SK-MEL-5 (cell line): ENCODE results near the gene GSC2. TPM values are rescaled to one million over a fixed set of nuclear protein-coding genes. Genes with fewer than 3 reads are reported as not detected.
"Not testable (repeated sequence)": the region's sequence is repeated elsewhere in the genome, so short reads cannot be mapped to it uniquely, and the experiment has no call there.

Experiments
- DNase-seq: peaks from one replicate; pipeline ENCODE4 v3.0.0-alpha.2; 2016; ENCODE audit warnings: low read depth, low spot score
- in situ Hi-C: cut with HindIII; loops from 2 replicates; pipeline ENCODE4 v1.10.0; 2016; ENCODE audit warnings: low sequenced_read_pairs, high pct_unique_total_duplicates, low pct_unique_long_range_greater_than_20kb
- total RNA-seq: library from RNA; depleted of rRNA; stranded (reverse); fragments of >200 nt; shearing (Covaris generic); gene quantifications from 2 replicates; pipeline ENCODE4 v1.2.3, GENCODE V29; 2014

Gene GSC2
- total RNA-seq, 1 experiment from 2014 or later = not detected

DNA sequence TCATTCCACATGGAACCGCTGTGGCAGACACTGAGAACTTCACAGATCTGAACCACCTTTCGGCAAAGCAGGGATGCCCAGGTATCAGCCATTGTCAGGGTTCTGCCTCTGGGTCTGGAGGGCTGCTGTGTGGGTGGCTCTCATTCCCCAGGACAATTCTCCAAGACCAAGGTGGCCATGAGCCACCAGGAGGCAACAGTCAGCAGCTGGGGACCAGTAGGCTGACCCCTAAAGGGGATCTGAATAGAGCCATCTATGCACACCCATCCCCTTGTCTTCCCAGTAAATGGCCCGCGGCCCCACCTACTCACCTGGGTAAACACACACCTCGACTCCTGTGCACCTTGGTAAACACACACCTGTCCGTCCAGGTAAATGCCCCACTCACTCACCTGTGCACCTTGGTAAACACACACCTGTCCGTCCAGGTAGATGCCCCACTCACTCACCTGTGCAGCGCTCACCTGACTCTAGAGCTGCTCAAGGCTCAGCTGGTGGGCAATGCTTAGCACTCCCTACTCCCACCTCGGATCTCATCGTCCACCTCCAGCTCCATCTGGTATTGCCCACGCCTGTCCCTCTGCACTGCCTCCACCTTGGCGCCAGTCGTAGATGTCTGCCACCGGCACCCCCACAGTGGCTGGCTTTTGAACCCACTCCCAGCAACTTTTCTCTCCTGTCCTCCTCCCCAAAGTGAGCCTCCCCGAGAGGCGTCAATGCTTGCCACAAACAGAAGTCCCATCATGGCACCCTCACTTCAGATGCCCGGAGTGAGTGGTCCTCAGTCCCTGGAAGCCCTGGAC lies 18.2 kb upstream of the GSC2 start:
- in situ Hi-C loops = no loop called here
- no peak for DNase-seq

DNA sequence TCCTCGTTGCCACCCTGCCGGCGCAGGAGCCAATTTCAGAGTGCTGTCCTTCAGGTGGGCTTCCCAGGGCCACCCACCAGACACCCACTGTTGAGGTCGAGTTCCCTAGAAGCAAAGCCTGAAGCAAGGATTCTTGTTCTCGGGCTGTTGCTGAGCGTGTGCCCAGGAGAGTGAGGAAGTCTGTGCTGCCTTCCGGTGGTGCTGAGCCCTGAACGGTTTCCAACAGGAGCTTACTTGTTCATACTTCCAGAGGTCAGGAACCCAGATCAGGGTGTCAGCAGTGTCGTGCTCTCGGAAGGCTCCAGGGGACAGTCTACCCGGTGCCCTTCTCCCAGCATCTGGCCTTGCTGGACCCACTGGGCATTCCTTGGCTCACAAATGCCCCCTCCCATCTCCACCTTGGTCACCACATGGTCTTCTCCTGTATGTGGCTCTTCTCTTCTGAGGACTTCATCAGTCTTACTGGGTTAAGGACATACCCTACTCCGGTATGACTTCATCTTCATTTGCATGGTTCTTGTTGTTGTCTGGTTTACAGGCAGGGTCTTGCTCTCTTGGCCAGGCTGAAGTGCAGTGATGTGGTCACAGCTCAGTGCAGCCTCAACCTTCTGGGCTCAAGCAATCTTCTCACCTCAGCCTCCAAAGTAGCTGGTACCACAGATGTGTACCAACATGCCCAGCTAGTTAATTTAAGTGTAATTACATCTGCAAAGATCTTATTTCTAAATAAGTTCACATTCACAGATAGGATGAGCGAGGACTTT lies 17.2 kb upstream of the GSC2 start:
- in situ Hi-C loops = no loop called here

DNA sequence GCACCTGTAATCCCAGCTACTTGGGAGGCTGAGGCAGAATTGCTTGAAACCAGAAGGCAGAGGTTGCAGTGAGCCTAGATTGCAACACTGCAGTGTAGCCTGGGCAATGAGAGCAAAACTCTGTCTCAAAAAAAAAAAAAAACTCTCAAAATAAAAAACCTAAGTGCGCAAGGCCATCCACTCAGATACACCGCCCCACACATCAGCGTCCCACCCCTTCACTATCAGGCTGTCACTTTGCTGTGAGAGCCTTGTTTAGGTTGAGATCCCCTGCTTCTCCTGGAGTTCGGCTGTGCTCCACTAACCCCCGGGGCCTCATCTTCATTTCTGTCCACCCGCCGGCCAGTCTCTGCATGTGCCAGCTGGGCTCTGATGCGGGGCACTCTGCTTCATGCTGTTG lies 16.3 kb upstream of the GSC2 start:
- in situ Hi-C loops = no loop called here

More for the DNA sequence above, 17.2 kb upstream of the GSC2 start:
- no peak for DNase-seq

GRCh38 chr22:19164425-19164824 lies 14.3 kb upstream of the GSC2 start:
- no peak for DNase-seq
- in situ Hi-C loops = no loop called here

More for the DNA sequence above, 16.3 kb upstream of the GSC2 start:
- DNase-seq = no peak

GRCh38 chr22:19158649-19159048 lies 8.6 kb upstream of the GSC2 start:
- in situ Hi-C loops, DNase-seq: not testable (repeated sequence)

- in situ Hi-C loops, DNase-seq: not testable (repeated sequence)
These were observed 6.0 kb upstream of the GSC2 start for GRCh38 chr22:19156109-19156508.

DNA sequence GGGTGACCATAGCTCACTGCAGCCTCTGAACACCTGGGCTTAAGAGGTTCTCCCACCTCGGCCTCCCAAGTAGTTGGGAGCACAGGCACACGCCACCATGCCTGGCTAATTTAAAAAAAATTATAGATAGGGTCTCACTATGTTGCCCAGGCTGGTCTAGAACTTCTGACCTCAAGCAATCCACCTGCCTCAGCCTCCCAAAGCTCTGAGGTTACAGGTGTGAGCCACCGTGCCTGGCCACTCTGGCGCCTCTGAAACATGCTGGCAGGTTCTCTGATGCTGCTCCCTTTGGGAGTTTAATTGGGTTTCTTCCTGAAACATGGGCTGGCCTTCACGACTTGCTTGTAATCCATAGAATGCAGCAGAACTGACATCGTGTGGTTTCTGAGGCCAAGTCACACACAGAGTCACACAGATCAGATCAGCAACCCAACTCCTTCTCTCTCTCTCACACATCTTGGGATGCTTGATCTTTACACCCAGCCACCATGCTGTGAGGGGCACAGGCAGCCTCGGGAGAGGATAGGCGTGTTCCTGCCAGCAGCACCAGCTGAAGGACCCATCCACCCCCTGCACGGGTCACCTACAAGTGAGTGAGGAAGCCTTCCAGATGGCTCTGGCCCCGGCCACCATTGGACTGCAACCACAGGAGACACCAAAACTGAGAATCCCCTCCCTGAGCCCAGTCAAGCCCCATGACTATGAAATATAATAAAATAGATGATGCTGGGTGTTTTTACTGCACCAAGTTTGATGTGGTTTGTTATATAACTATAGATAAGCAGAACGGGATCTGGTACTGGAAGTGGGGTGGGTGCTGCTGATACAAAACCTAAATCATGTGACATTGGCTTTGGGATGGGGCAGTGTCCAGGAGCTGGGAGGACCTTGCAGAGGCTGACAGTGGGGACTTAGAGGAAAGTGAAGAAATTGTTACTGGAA lies 3.1 kb upstream of the GSC2 start:
- in situ Hi-C loops = no loop called here
- no peak for DNase-seq

DNA sequence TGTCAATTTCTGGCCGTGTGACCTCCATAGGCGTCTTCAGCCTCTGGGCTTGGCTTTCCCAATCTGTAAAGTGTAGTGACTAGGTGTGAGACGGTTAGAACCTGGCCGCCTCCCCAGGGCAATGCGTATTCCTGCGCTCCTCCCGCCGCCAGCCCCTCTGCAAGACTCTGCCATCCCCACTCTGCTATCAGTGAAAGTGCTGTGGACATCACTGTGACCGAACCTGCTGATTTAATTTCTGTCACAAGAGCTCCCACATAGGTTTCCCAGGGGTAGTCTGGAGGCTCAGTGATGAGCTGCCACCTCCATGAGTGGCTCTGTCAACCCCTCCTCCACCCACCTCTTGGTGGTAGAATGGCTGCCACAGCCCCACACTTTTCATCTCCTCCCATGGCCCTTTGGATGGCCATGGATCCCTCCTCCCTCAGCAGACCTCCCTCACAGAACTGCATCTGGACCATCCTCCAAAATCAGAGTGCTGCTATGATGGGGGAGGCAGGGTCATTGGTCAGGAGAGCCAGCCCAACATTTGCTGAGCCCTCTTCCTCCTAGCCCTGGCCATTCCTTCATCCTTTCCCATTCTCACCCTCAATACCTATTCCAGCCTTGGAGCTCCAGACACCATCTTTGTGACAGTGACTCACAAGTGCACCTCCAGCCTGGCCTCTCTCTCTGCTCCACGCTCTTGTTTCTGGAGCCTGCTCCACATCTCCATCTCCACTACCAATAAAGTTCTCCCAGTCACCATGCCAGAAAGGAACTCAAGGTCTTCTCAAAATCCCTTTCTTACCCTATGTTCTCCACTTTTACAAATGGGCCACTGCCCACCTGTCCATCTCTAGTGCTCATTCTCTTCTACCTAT lies 1.5 kb upstream of the GSC2 start:
- DNase-seq = no peak
- in situ Hi-C loops = no loop called here

DNA sequence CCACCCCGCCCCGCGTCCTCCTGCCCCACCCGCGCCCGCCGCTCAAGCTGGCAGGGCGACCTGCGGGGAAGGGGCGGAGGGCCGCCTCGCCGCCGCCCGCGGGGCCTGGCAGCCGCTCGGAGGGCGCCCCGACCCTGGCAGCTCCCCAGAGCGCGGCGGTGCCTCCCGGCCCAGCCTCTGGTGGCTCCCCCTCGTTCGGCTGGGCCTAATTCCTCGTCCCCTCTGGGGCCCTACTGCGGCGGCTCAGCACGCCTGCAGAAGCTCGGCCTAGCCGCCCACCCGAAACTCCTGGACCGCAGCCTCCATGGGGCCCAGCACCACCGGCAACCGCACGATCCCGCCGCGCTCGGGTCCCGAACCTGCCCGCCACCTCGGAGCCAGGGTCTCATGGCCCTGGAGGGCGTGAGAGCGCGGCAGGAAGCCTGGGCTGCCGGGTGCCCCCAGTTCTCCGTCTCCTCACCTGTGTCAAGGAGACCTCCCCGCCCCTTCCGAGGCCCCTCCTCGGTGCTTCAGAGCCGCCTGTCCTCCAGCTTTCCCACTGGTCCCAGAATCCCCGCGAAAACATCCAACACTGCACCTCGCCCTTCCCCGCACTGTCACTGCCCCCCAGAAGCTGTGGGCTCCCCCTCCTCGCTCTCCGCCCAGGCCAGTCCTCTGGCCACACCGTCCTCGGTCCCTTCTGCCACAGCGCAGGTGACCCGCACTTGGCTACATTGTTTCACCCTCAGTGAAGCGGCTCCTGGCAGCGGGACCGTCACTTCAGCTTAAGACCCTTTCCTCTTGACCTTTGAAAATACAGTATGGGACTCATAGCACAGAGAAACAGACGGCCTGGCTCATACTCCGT lies 613 bp upstream of the GSC2 start:
- in situ Hi-C loops = no loop called here
- DNase-seq = no peak

GRCh38 chr22:19149047-19149883 lies 827 bp downstream of the GSC2 start:
- in situ Hi-C loops = no loop called here
- DNase-seq = no peak

DNA sequence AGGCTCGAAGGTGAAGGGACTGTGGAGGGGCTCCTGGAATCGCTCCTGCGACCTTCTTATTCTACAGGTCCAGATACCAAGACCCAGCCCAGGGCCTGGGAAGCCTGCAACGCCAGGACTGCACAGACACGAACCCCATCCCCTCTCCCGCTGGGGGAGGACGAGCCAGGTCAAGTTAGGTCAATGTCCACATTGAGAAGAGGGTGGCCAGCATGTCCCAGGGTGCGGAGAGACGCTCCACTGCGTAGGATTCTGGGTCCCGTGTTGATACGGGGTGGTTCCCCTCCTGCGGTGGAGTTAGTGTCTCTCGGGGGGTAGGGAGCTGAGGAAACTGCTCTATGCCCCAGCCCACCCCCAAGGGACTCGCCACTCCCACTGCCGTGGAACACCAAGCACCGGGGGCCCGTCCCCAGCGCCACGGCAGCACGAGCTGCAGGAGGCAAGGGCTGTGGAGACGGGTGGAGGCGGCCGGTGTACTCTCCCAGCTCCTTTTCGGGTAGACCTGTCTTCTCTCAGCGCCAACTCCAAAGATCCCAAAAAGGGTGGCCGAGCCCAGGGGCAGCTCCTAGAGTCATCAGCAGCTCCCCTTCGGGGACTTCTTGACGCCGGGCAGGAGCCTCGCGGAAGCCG lies 1.6 kb downstream of the GSC2 start:
- in situ Hi-C loops = no loop called here
- DNase-seq = no peak

DNA sequence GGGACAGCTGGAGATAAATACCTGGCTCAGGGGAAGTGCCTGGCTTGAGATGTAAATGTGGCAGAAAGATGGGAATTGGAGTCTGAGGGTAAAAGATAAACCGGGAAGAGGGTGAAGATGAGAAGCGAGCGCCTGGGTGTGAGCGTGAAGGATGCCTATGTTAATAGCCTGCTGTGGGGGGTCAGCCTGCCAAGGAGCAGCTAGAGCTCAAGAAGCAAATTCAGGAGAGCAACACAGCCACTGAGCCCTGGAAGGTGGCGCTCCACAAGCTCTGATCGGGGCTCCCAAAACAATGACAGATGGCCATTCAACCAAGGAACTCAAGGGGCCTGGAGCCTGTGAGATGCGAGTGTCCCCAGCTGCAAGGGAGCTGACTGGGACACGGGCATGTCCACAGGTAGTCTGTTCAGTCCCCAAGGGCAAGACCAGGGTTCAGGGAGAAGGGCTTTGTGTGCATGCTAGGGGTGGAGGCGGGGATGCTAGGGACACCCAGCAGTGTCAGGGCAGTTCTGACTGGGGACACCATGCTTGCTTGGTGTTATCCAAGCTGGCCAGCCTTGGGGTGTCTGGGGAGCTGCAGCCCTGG lies 2.8 kb downstream of the GSC2 start:
- no peak for DNase-seq
- in situ Hi-C loops = no loop called here

DNA sequence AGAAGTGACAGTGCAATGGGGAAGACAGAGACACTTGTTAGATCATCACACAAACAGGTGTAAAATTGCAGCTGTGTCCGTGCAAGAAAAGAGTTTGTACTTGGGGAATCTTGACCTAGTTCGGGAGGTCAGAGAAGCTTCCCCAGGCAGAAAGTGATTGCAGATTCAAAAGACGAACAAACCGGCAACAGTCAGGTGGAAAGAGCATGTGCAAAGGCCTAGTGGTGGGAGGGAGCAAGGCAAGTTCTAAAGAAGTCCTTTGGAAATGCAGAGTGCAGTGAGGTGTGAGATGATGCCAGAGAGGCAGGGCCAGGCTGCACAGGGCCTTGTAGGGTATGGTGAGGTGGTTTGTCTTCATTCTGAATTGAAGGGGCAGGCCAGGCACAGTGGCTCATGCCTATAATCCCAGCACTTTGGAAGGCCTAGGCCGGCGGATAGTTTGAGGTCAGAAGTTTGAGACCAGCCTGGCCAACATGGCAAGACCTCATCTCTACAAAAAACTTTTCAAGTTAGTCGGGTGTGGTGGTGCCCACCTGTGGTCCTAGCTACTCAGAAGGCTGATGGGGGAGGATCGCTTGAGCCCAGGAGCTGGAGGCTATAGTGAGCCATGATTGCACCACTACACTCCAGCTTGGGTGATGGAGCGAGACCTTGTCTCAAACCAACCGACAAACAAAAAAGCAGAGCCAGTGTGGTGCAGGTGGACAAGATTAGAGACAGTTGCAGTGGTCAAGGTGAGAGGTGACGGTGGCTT lies 3.7 kb downstream of the GSC2 start:
- DNase-seq = no peak
- in situ Hi-C loops = no loop called here

GRCh38 chr22:19143967-19144400 lies 6.1 kb downstream of the GSC2 start:
- no peak for DNase-seq
- in situ Hi-C loops = no loop called here
